ENCODE measurements around the gene KCTD15.

Gene KCTD15

DNA sequence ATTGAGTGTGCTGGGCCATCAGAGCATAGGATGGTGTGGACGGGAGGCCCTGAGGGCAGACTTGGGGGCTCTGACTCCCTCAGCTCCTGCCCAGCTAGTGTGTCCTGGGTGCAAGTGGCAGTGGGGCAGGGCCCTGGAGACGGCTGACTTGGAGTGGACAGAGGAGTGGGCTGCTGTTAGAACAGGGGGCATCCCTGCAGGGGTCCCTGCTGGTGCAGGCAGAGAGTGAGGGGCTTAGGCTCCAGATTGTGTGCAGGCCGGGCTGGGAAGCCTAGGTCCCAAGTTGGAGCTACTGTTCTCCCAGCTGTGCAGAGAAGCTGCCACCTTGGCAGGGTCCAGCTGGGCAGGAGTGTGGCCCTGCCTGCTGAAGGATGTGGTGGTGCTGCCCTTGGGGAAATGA, 8.6 kb downstream of the KCTD15 start:
- no peak for ATAC-seq
- no peak for TF ChIP-seq PPARA (CRISPR knock-in tag; IDR thresholded peaks at IDR 0.05; ENCODE audit: borderline replicate concordance)
- no peak for TF ChIP-seq ZNF8 (CRISPR knock-in tag; IDR thresholded peaks at IDR 0.05)
- TF ChIP-seq GLIS3 (CRISPR knock-in tag; IDR thresholded peaks at IDR 0.05) = no peak
- TF ChIP-seq ISL1 (CRISPR knock-in tag; IDR thresholded peaks at IDR 0.05) = no peak
- no peak for TF ChIP-seq ARNTL (CRISPR knock-in tag; IDR thresholded peaks at IDR 0.05; ENCODE audit: borderline replicate concordance, low read depth)
- TF ChIP-seq, protein P1, sequence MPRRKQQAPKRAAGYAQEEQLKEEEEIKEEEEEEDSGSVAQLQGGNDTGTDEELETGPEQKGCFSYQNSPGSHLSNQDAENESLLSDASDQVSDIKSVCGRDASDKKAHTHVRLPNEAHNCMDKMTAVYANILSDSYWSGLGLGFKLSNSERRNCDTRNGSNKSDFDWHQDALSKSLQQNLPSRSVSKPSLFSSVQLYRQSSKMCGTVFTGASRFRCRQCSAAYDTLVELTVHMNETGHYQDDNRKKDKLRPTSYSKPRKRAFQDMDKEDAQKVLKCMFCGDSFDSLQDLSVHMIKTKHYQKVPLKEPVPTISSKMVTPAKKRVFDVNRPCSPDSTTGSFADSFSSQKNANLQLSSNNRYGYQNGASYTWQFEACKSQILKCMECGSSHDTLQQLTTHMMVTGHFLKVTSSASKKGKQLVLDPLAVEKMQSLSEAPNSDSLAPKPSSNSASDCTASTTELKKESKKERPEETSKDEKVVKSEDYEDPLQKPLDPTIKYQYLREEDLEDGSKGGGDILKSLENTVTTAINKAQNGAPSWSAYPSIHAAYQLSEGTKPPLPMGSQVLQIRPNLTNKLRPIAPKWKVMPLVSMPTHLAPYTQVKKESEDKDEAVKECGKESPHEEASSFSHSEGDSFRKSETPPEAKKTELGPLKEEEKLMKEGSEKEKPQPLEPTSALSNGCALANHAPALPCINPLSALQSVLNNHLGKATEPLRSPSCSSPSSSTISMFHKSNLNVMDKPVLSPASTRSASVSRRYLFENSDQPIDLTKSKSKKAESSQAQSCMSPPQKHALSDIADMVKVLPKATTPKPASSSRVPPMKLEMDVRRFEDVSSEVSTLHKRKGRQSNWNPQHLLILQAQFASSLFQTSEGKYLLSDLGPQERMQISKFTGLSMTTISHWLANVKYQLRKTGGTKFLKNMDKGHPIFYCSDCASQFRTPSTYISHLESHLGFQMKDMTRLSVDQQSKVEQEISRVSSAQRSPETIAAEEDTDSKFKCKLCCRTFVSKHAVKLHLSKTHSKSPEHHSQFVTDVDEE (CRISPR knock-in tag; IDR thresholded peaks at IDR 0.05) = no peak
- TF ChIP-seq ZNF565 (CRISPR knock-in tag; conservative IDR thresholded peaks at IDR 0.05; ENCODE audit: low read depth) = no peak
- no peak for TF ChIP-seq ZNF70 (CRISPR knock-in tag; IDR thresholded peaks at IDR 0.05)
- TF ChIP-seq SNAI2 (CRISPR knock-in tag; IDR thresholded peaks at IDR 0.05) = no peak

DNA sequence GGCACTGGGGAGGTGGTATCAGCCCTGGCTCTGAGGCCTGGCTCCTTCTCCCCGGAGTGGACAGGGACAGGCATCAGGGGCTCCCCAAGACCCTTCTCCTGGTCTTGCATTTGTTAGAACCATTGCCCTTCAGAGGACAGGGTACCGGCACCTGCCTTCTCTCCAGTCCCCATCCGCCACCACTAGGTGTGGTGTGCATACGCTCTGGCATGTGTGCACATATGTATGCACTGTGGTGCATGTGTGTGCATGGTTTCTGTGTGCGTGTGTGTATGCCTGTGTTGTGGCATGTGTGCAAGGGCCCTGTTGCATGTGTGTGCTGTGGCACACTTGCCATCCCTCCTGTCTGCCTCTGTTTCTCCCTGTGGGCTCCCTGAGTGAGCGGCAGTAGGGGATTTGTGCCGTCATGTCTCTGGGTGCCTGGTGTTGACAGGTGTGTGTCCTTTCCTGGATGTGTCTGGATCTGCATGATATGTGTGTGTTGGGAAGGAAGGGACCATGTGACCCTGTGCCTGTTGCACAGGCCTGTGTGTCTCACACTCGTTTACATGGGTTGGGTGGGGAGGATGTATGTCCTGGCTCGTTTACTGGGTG, 9.3 kb downstream of the KCTD15 start:
- no peak for TF ChIP-seq ZNF70 (CRISPR knock-in tag; IDR thresholded peaks at IDR 0.05)
- TF ChIP-seq ZFP30 (CRISPR knock-in tag; IDR thresholded peaks at IDR 0.05) = no peak
- TF ChIP-seq ARNTL (CRISPR knock-in tag; IDR thresholded peaks at IDR 0.05; ENCODE audit: borderline replicate concordance, low read depth) = no peak
- no peak for TF ChIP-seq TCF4 (CRISPR knock-in tag; IDR thresholded peaks at IDR 0.05; ENCODE audit: borderline replicate concordance)
- TF ChIP-seq, protein P2, sequence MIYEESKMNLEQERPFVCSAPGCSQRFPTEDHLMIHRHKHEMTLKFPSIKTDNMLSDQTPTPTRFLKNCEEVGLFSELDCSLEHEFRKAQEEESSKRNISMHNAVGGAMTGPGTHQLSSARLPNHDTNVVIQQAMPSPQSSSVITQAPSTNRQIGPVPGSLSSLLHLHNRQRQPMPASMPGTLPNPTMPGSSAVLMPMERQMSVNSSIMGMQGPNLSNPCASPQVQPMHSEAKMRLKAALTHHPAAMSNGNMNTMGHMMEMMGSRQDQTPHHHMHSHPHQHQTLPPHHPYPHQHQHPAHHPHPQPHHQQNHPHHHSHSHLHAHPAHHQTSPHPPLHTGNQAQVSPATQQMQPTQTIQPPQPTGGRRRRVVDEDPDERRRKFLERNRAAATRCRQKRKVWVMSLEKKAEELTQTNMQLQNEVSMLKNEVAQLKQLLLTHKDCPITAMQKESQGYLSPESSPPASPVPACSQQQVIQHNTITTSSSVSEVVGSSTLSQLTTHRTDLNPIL (CRISPR knock-in tag; IDR thresholded peaks at IDR 0.05; ENCODE audit: low read depth) = no peak
- no peak for TF ChIP-seq BACH2 (CRISPR knock-in tag; IDR thresholded peaks at IDR 0.05; ENCODE audit: borderline replicate concordance)
- TF ChIP-seq, protein P3, sequence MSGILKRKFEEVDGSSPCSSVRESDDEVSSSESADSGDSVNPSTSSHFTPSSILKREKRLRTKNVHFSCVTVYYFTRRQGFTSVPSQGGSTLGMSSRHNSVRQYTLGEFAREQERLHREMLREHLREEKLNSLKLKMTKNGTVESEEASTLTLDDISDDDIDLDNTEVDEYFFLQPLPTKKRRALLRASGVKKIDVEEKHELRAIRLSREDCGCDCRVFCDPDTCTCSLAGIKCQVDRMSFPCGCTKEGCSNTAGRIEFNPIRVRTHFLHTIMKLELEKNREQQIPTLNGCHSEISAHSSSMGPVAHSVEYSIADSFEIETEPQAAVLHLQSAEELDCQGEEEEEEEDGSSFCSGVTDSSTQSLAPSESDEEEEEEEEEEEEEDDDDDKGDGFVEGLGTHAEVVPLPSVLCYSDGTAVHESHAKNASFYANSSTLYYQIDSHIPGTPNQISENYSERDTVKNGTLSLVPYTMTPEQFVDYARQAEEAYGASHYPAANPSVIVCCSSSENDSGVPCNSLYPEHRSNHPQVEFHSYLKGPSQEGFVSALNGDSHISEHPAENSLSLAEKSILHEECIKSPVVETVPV (CRISPR knock-in tag; IDR thresholded peaks at IDR 0.05) = no peak
- TF ChIP-seq SNAI2 (CRISPR knock-in tag; IDR thresholded peaks at IDR 0.05) = no peak
- no peak for TF ChIP-seq OSR1 (CRISPR knock-in tag; IDR thresholded peaks at IDR 0.05)
- TF ChIP-seq CSDC2 (CRISPR knock-in tag; IDR thresholded peaks at IDR 0.05) = no peak
- TF ChIP-seq, protein P1 (CRISPR knock-in tag; IDR thresholded peaks at IDR 0.05) = no peak
- TF ChIP-seq, protein P4, sequence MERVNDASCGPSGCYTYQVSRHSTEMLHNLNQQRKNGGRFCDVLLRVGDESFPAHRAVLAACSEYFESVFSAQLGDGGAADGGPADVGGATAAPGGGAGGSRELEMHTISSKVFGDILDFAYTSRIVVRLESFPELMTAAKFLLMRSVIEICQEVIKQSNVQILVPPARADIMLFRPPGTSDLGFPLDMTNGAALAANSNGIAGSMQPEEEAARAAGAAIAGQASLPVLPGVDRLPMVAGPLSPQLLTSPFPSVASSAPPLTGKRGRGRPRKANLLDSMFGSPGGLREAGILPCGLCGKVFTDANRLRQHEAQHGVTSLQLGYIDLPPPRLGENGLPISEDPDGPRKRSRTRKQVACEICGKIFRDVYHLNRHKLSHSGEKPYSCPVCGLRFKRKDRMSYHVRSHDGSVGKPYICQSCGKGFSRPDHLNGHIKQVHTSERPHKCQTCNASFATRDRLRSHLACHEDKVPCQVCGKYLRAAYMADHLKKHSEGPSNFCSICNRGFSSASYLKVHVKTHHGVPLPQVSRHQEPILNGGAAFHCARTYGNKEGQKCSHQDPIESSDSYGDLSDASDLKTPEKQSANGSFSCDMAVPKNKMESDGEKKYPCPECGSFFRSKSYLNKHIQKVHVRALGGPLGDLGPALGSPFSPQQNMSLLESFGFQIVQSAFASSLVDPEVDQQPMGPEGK (CRISPR knock-in tag; IDR thresholded peaks at IDR 0.05; ENCODE audit: borderline replicate concordance) = no peak
- TF ChIP-seq ZNF565 (CRISPR knock-in tag; conservative IDR thresholded peaks at IDR 0.05; ENCODE audit: low read depth) = no peak
- TF ChIP-seq ZNF8 (CRISPR knock-in tag; IDR thresholded peaks at IDR 0.05) = no peak
- no peak for TF ChIP-seq PPARA (CRISPR knock-in tag; IDR thresholded peaks at IDR 0.05; ENCODE audit: borderline replicate concordance)
- TF ChIP-seq, protein P5, sequence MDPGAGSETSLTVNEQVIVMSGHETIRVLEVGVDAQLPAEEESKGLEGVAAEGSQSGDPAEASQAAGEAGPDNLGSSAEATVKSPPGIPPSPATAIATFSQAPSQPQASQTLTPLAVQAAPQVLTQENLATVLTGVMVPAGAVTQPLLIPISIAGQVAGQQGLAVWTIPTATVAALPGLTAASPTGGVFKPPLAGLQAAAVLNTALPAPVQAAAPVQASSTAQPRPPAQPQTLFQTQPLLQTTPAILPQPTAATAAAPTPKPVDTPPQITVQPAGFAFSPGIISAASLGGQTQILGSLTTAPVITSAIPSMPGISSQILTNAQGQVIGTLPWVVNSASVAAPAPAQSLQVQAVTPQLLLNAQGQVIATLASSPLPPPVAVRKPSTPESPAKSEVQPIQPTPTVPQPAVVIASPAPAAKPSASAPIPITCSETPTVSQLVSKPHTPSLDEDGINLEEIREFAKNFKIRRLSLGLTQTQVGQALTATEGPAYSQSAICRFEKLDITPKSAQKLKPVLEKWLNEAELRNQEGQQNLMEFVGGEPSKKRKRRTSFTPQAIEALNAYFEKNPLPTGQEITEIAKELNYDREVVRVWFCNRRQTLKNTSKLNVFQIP (CRISPR knock-in tag; IDR thresholded peaks at IDR 0.05; ENCODE audit: borderline replicate concordance, low read depth) = no peak
- TF ChIP-seq ZFP3 (CRISPR knock-in tag; IDR thresholded peaks at IDR 0.05) = no peak
- TF ChIP-seq GLIS3 (CRISPR knock-in tag; IDR thresholded peaks at IDR 0.05) = no peak
- no peak for ATAC-seq
